Stimulated activated CD4-positive, alpha-beta T cell treated with anti-CD3 and anti-CD28 coated beads, Interleukin-2, amount 100 ng/mL, for 48 hours (primary cell): Measurements from ENCODE around the gene KLRB1.
"Not testable (repeated sequence)": the region's sequence is repeated elsewhere in the genome, so short reads cannot be mapped to it uniquely, and the experiment has no call there.

Experiments used
- DNase-seq, 2 donors: peaks; one replicate each; pipeline ENCODE4 v3.0.0-alpha.2; 2020

The KLRB1 gene

GRCh38 chr12:9619411-9620179, 11.9 kb upstream of the KLRB1 start:
- no peak for DNase-seq

GRCh38 chr12:9618906-9619305, 11.2 kb upstream of the KLRB1 start:
- DNase-seq = not testable (repeated sequence)

- no peak for DNase-seq
These were observed 9.4 kb upstream of the KLRB1 start for GRCh38 chr12:9617124-9617523.

GRCh38 chr12:9615420-9616136, 7.9 kb upstream of the KLRB1 start:
- DNase-seq = no peak

GRCh38 chr12:9610606-9611005, 2.9 kb upstream of the KLRB1 start:
- DNase-seq = not testable (repeated sequence)

GRCh38 chr12:9606736-9607372, 862 bp downstream of the KLRB1 start:
- DNase-seq = no peak

GRCh38 chr12:9606247-9606646, 1.5 kb downstream of the KLRB1 start:
- no peak for DNase-seq

- no peak for DNase-seq
These were observed 2.2 kb downstream of the KLRB1 start for GRCh38 chr12:9605483-9605882.

- no peak for DNase-seq
These were observed 3.4 kb downstream of the KLRB1 start for GRCh38 chr12:9604287-9604686.

GRCh38 chr12:9600426-9600825, 7.3 kb downstream of the KLRB1 start:
- DNase-seq = not testable (repeated sequence)

GRCh38 chr12:9598363-9598762, 9.4 kb downstream of the KLRB1 start:
- DNase-seq = no peak

GRCh38 chr12:9597365-9597764, 10.4 kb downstream of the KLRB1 start:
- DNase-seq = no peak

- no peak for DNase-seq
These were observed 17.3 kb downstream of the KLRB1 start for GRCh38 chr12:9590441-9590840.

GRCh38 chr12:9588749-9589148, 19.0 kb downstream of the KLRB1 start:
- DNase-seq = no peak

- DNase-seq = no peak
These were observed 19.6 kb downstream of the KLRB1 start for GRCh38 chr12:9587987-9588600.

- not testable (repeated sequence) for DNase-seq
These were observed 30.0 kb downstream of the KLRB1 start for GRCh38 chr12:9577729-9578128.

GRCh38 chr12:9567151-9567550, 40.6 kb downstream of the KLRB1 start:
- not testable (repeated sequence) for DNase-seq

GRCh38 chr12:9566113-9566512, 41.6 kb downstream of the KLRB1 start:
- not testable (repeated sequence) for DNase-seq

- not testable (repeated sequence) for DNase-seq
These were observed 43.3 kb downstream of the KLRB1 start for GRCh38 chr12:9564418-9564817.

GRCh38 chr12:9562841-9563453, 44.8 kb downstream of the KLRB1 start:
- not testable (repeated sequence) for DNase-seq

GRCh38 chr12:9545489-9545888, 62.2 kb downstream of the KLRB1 start:
- not testable (repeated sequence) for DNase-seq
